Thyroid gland (tissue), 4 donors: Measurements from ENCODE around the gene NOS1AP. TPM values are rescaled to one million over a fixed set of nuclear protein-coding genes. Genes with fewer than 3 reads are reported as not detected.

Experiments used
- DNase-seq, 2 donors: peaks; one replicate each; pipeline ENCODE4 v3.0.0-alpha.2; 2019
- H3K27ac ChIP-seq, 3 donors: fragments of 200-600 bp; sonication (generic); 1 replicate in 2 of 3; 2 replicates in 1 of 3; pipeline ENCODE4 v1.5.1; 2016 to 2019; ENCODE audit warnings: mild to moderate bottlenecking in 1 of 3, moderate library complexity in 1 of 3
- H3K27me3 ChIP-seq: fragments of 200-600 bp; sonication (generic); one replicate; pipeline ENCODE4 v1.5.1; 2019
- H3K36me3 ChIP-seq, 2 donors: fragments of 200-600 bp; sonication (generic); one replicate each; pipeline ENCODE4 v1.5.1; 2016 to 2019
- H3K4me1 ChIP-seq, 2 donors: fragments of 200-600 bp; sonication (generic); one replicate each; pipeline ENCODE4 v1.5.1; 2017 to 2019
- H3K4me3 ChIP-seq, 3 donors: fragments of 200-600 bp; sonication (generic); replicated peaks in 1 of 3; 1 replicate in 2 of 3; 2 replicates in 1 of 3; pipeline ENCODE4 v1.5.1; 2016; ENCODE audit warnings: mild to moderate bottlenecking in 1 of 3
- H3K9me3 ChIP-seq: fragments of 200-600 bp; sonication (generic); one replicate; pipeline ENCODE4 v1.5.1; 2017
- POLR2A ChIP-seq, 2 donors: fragments of 450-650 bp; IDR thresholded peaks; one replicate each; pipeline ENCODE4 v1.6.1; 2017; ENCODE audit warnings: antibody characterized with exemption in 2 of 2, mild to moderate bottlenecking in 2 of 2, moderate library complexity in 1 of 2
- WGBS, 2 donors: methylation state at CpG; one replicate each; pipeline ENCODE4 v1.1.5; 2017; 5-methylcytosine and 5-hydroxymethylcytosine counted together
- intact Hi-C: fragments of 100-400 bp; cut with DNase I; formaldehyde crosslinking; loops from one replicate; pipeline ENCODE4 v1.15.1; 2023
- total RNA-seq, 4 donors: library from RNA; depleted of rRNA; stranded (reverse); fragments of >200 nt; gene quantifications; one replicate each; pipeline ENCODE4 v1.2.3, GENCODE V29; 2016
- TF ChIP-seq, protein P1 (sequence below), 6 experiments: fragments of 200-600 bp in 3 of 6; fragments of 450-650 bp in 3 of 6; sonication (generic) in 3 of 6; IDR thresholded peaks; one replicate each; pipeline ENCODE4 v1.5.1; 2016 to 2019; ENCODE audit warnings: antibody characterized with exemption in 6 of 6, mild to moderate bottlenecking in 2 of 6, inconsistent platforms in 1 of 6, moderate library complexity in 1 of 6

The NOS1AP gene
- total RNA-seq, 4 donors from 2014 or later = 0.40 to 2.2 (median 0.54) TPM

DNA sequence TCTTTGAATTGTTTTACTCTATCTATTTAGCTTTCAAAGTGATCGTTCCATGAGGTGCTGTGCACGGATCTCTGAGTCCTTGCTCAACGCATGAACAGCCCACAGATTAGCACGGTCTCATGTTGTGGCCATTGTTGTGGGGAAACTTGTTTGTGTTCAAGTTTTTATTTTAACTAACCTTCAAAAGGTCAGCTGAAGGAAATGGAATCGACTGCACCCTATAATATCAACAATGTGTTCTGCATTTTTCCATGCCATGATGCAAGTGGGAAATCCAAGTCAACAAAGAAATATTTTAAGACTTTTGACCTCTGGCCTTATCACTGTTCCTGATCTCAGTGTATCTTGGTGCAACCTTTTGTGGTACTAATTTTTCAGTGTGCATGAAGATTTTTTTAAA, 336.3 kb downstream of the NOS1AP start:
- DNase-seq = no peak
- Histone ChIP-seq H3K4me3 (no peak overlapping the region), H3K4me1 (no peaks in the 10 kb centered on the region), H3K27ac (no peak overlapping the region), H3K27me3 (no peaks in the 10 kb centered on the region), H3K36me3 (no peaks in the 10 kb centered on the region), H3K9me3 (no peaks in the 10 kb centered on the region)
- 56 to 60% methylated on average over 5 of the region's 5 CpGs for WGBS, 2 donors
- intact Hi-C loops = no loop called here
- TF ChIP-seq POLR2A (IDR thresholded peaks at IDR 0.05) = no peak
- TF ChIP-seq, protein P1, sequence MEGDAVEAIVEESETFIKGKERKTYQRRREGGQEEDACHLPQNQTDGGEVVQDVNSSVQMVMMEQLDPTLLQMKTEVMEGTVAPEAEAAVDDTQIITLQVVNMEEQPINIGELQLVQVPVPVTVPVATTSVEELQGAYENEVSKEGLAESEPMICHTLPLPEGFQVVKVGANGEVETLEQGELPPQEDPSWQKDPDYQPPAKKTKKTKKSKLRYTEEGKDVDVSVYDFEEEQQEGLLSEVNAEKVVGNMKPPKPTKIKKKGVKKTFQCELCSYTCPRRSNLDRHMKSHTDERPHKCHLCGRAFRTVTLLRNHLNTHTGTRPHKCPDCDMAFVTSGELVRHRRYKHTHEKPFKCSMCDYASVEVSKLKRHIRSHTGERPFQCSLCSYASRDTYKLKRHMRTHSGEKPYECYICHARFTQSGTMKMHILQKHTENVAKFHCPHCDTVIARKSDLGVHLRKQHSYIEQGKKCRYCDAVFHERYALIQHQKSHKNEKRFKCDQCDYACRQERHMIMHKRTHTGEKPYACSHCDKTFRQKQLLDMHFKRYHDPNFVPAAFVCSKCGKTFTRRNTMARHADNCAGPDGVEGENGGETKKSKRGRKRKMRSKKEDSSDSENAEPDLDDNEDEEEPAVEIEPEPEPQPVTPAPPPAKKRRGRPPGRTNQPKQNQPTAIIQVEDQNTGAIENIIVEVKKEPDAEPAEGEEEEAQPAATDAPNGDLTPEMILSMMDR (IDR thresholded peaks at IDR 0.05) = no peak

DNA sequence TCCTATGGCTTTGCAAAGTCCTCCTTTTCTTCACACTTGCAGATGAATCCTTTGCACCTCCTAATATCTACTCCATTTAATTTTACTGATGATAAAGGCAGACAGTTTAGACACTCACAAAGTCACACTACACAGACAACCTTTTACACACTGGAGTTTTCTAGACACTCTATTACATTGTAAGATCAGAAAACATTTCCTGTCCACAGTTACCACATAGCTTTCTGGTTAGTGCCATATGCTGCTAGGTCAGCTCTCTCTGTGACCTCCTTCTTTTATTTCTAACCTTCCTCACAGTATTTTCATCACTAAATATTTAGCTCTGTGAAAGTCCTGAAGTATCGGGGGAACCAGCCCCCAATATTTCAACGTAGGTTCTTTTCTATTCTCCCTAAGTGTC, 337.3 kb downstream of the NOS1AP start:
- Histone ChIP-seq H3K36me3 (no peaks in the 10 kb centered on the region), H3K4me3 (no peak overlapping the region), H3K27me3 (no peaks in the 10 kb centered on the region), H3K27ac (no peak overlapping the region), H3K9me3 (no peaks in the 10 kb centered on the region), H3K4me1 (no peaks in the 10 kb centered on the region)
- intact Hi-C loops = no loop called here
- WGBS, 2 donors = 85 to 94% methylated on average over 2 of the region's 2 CpGs
- DNase-seq = no peak
- TF ChIP-seq, protein P1 (IDR thresholded peaks at IDR 0.05) = no peak
- TF ChIP-seq POLR2A (IDR thresholded peaks at IDR 0.05) = no peak

DNA sequence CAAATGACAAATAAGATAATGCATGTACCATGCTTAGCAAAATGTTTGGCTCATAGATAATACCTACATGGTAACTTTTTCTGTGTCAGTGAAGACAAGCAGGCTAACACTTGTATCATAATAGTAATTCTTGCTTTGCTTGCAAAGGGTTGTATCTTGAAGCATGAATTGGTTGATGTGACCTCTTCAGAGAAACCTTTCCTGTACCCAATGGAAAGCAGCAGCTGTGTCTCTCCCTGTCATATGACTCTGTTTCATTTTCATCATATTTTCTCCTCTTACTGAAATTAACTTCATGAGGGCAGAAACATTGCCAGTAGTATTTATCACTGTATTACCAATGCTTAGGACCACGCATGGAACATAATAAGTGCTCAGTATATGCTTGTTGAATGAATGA, 338.0 kb downstream of the NOS1AP start:
- no peaks in the 10 kb centered on the region for H3K27me3 ChIP-seq
- no peaks in the 10 kb centered on the region for H3K36me3 ChIP-seq
- no peaks in the 10 kb centered on the region for H3K4me1 ChIP-seq
- WGBS, 2 donors = 90 to 97% methylated on average over 1 of the region's 1 CpG
- intact Hi-C loops = no loop called here
- no peak for TF ChIP-seq POLR2A (IDR thresholded peaks at IDR 0.05)
- TF ChIP-seq, protein P1 (IDR thresholded peaks at IDR 0.05) = no peak
- no peak overlapping the region for H3K4me3 ChIP-seq
- DNase-seq = no peak
- no peaks in the 10 kb centered on the region for H3K9me3 ChIP-seq
- H3K27ac ChIP-seq = no peak overlapping the region

DNA sequence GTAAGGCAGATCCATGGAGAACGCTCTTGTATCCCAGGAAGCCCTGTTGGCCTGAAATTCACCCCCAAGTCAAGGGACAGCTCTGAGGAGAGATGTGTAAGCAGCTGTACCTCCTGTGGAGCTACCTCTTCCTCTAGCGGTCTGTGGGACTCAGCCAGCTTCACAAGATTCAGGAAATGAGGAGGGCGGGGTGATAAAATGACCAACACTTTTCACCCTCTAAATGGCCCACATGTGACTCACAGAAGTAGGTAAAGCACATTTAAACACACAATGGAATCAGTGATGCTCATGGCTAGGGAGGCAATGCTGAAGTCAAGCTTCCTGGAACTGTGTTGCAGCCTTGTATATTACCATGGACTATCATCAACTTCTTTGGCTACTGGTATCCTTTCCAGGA, 342.5 kb downstream of the NOS1AP start, which contains the start of gene SH2D1B:
SH2D1B (minus strand) TSS at position 135 of the 400 bp plus-strand sequence; CDS start at position 15, 120 bp downstream.
- Histone ChIP-seq H3K27ac (no peak within 1 kb of the TSS), H3K4me3 (no peak within 1 kb of the TSS), H3K4me1 (no peaks in the 10 kb centered on the region), H3K36me3 (no peaks in the 10 kb centered on the region), H3K27me3 (no peaks in the 10 kb centered on the region), H3K9me3 (no peaks in the 10 kb centered on the region)
- intact Hi-C loops = no loop called here
- TF ChIP-seq POLR2A (IDR thresholded peaks at IDR 0.05) = no peak
- TF ChIP-seq, protein P1 (IDR thresholded peaks at IDR 0.05) = no peak
- no peak for DNase-seq
- WGBS, 2 donors = 75 to 85% methylated on average over 3 of the region's 3 CpGs

DNA sequence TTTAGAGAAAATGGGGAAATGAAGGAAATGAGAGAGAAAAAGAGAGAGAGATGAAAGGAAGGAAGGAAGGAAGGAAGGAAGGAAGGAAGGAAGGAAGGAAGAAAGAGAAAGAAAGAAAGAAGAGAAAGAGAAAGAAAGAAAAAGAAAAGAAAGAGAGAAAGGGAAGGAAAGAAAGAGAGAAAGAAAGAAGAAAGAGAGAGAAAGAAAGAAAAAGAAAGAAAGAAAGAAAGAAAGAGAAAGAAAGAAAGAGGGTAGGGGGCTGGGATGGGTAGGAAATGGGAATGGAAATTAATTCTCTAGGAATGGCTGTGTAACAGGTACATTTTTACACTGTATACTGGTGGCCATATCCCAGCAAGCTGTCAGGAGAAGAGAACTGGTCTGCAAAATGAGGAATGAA, 346.7 kb downstream of the NOS1AP start:
- intact Hi-C loops = no loop called here
- H3K4me3 ChIP-seq = no peak overlapping the region
- no peaks in the 10 kb centered on the region for H3K27me3 ChIP-seq
- H3K9me3 ChIP-seq = no peaks in the 10 kb centered on the region
- TF ChIP-seq, protein P1 (IDR thresholded peaks at IDR 0.05) = no peak
- no peak for TF ChIP-seq POLR2A (IDR thresholded peaks at IDR 0.05)
- H3K36me3 ChIP-seq = no peaks in the 10 kb centered on the region
- H3K27ac ChIP-seq = no peak overlapping the region
- no peaks in the 10 kb centered on the region for H3K4me1 ChIP-seq
- no peak for DNase-seq
